ENCODE results near the gene RBP3.

RBP3 gene

DNA sequence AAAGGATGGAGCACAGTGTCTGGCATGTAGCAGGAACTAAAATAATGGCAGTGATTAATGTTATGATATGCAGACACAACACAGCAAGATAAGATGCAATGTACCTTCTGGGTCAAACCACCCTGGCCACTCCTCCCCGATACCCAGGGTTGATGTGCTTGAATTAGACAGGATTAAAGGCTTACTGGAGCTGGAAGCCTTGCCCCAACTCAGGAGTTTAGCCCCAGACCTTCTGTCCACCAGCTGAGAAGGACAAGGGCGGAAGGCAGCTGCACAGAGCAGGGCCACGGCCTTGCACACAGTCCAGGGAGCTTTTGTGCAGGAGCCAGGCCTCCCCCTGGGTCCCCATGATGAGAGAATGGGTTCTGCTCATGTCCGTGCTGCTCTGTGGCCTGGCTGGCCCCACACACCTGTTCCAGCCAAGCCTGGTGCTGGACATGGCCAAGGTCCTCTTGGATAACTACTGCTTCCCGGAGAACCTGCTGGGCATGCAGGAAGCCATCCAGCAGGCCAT lies at the start of gene RBP3:
RBP3 (plus strand) TSS at position 226 of the 514 bp plus-strand sequence; CDS start at position 348, 122 bp downstream.
- DNase-seq (ENCODE audit: low spot score) = no peak

- DNase-seq (ENCODE audit: low spot score) = no peak
These were observed 49.4 kb upstream of the RBP3 start for GRCh38 chr10:47298715-47299114.

- no peak for DNase-seq (ENCODE audit: low spot score)
These were observed 48.3 kb upstream of the RBP3 start, which contains the start of gene GDF10 for GRCh38 chr10:47299611-47300428. GDF10 (plus strand) TSS chr10:47300197; CDS start chr10:47300652, 455 bp downstream.

DNA sequence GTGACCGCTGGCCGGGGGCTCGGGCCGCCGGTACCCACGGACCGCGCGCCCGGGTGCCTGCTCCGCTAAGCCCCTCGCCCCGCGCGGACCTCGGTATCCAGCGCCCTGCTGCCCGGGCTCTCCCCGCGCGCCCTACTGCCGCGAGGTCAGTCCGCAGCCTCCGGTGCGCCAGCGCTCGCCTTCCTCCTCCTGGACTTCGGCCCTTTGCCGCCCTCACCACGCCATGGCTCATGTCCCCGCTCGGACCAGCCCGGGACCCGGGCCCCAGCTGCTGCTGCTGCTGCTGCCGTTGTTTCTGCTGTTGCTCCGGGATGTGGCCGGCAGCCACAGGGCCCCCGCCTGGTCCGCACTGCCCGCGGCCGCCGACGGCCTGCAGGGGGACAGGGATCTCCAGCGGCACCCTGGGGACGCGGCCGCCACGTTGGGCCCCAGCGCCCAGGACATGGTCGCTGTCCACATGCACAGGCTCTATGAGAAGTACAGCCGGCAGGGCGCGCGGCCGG lies 47.7 kb upstream of the RBP3 start:
- DNase-seq (ENCODE audit: low spot score) = no peak

DNA sequence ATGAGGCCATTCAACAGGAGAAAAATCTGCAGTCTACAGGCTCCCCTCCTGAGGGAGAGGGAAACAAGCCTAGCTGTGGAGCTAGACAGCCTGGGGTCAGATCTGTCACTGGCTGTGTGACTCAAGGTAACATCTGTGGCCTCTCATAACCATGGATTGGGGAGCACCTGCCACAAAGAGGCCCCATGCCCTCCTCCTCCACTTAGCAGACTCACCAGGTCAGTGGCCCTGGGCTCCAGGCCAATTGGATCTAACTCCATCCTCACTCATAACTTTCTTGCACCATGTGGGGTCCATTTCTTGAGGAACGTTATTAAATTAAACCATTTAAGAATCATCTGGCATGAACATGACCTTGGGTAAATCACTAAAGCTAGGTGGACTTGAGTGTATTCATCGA lies 46.3 kb upstream of the RBP3 start:
- no peak for DNase-seq (ENCODE audit: low spot score)

DNA sequence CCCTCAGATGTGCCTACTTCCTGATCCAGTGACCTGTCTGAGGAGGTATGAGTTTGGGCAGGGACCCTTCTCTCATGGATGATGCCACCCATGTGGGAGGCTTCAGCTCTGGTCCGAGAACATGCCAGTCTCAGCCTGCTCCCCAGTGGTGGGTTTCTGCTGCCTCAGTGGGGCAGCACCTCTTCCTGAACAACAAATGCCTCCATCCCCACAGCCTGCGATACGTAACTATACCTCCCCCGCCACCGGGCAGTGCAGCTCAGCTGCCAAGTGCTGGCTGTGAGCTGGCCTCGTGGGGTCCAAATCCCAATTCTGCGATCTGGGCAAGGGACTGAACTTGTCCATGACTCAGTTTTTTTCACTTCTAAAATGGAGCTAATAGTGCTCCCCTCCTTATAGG lies 45.1 kb upstream of the RBP3 start:
- no peak for DNase-seq (ENCODE audit: low spot score)

DNA sequence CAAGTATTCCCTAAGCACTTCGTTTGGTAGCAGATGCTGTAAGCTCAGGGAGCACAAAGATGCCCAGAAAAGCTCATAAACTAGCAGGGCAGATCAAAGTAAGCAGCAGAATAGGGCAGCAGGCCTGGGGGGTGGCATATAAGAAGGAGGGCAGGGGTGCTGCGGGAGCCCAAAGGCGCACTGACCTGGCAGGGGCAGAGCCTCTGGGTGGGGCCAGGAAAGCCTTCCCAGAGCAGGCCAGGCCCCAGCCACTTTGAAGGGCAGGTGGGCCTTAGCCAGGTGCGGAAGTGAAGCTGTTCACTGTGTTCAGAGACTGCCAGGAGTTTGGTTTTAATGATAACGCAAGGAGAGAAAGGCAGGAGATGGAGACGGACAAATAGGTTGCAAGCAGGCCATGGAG lies 44.3 kb upstream of the RBP3 start:
- DNase-seq (ENCODE audit: low spot score) = no peak

DNA sequence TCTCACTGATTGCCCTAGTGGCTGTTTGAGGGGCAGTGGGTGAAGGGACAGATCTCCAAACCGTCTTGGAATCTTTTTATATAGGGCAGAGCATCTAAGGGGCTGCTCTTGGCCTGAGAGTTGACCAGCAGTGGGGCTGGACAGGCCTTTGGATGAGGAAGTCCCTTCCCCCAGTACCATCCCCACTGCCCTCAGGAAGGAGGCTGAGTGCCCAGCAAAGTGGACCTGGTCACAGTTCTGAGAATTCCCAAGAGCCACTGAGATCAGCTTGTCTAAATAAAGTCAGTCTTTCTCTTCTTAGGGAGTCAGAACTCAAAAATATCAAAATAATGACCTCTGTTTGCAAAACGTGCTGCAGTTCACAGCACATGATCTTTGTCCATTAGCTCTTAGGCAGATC lies 42.6 kb upstream of the RBP3 start:
- DNase-seq (ENCODE audit: low spot score) = no peak

DNA sequence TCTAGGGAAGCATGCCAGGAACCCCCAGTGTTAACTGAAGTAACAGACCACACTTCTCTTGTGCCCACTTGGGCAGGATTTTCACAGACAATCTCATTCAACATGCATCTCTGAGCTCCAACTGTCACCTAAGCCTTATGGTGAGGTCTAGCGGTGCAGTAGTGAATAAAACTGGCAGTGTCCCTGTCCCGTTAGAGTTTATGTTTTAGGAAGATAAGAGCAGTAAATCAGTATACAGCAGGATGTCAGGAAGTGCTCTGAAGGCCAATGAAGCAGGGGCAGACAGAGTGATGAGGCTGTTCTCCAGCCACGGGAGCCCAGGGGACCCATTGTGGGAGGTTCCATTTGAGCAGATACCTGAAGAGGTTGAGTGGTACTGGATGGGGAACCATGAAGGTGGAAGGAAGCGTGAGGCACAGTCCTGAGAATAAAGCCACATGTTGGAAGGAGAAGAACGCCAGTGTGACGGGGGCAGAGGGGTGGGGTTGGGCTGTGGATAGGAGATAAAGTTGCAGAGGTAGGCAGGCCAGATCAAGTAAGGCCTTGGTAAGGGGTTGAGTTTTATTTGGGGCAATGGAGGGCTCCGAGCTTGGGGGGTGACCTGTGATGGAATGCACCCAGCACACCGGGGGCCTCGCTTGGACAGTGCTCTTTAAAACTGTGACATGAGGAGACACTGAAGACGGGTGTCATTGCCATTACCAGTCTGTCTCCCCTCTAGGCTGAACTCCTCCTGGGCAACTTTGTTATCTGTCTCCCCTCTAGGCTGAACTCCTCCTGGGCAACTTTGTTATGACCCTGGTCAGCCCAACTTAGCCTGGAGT lies 41.6 kb upstream of the RBP3 start:
- DNase-seq (ENCODE audit: low spot score) = no peak

- no peak for DNase-seq (ENCODE audit: low spot score)
These were observed 40.8 kb upstream of the RBP3 start for GRCh38 chr10:47307381-47307780.

DNA sequence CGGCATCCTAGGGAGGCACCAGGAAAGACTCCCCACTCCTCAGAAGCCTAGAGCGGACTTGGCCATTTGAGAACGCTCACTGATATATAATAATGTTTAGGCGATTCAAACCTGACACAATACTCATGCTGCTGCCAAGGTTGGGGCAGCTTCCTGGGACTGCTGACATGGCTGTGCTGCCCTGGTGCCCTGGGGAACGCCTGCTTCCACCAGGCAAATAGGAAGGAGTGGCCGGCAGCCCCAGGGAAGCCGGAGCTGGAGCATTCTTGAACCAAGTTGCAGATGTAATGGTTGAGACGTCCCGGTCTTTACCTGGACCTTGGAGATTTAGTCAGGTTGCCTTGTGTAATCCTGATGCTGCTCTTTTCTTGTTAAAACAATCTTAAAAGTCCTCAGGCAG lies 39.4 kb upstream of the RBP3 start:
- DNase-seq (ENCODE audit: low spot score) = no peak

DNA sequence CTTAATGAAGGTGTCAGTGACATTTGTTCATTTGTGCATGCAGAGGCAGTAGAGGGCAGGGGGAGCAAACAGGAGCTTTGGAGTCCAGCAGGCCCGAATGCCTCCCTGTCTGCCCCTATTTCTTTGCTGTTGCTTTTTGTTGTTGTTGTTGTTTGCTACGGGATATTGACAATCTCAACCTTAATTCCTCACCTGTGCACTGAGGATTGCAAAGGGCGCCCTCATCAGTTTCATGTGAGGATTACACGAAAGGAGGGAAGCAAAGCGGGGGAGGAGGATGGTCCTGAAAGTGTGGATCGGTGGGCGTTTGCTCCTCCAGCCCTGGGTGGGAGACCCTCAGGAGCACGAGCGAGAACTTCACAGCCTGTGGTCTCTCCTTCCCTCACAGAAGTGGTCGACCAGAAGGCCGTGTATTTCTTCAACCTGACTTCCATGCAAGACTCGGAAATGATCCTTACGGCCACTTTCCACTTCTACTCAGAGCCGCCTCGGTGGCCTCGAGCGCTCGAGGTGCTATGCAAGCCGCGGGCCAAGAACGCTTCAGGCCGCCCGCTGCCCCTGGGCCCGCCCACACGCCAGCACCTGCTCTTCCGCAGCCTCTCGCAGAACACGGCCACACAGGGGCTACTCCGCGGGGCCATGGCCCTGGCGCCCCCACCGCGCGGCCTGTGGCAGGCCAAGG lies 38.6 kb upstream of the RBP3 start:
- DNase-seq (ENCODE audit: low spot score) = no peak

DNA sequence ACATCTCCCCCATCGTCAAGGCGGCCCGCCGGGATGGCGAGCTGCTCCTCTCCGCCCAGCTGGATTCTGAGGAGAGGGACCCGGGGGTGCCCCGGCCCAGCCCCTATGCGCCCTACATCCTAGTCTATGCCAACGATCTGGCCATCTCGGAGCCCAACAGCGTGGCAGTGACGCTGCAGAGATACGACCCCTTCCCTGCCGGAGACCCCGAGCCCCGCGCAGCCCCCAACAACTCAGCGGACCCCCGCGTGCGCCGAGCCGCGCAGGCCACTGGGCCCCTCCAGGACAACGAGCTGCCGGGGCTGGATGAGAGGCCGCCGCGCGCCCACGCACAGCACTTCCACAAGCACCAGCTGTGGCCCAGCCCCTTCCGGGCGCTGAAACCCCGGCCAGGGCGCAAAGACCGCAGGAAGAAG lies 38.1 kb upstream of the RBP3 start:
- DNase-seq (ENCODE audit: low spot score) = no peak

GRCh38 chr10:47311193-47311931 lies 36.8 kb upstream of the RBP3 start:
- DNase-seq (ENCODE audit: low spot score) = no peak

DNA sequence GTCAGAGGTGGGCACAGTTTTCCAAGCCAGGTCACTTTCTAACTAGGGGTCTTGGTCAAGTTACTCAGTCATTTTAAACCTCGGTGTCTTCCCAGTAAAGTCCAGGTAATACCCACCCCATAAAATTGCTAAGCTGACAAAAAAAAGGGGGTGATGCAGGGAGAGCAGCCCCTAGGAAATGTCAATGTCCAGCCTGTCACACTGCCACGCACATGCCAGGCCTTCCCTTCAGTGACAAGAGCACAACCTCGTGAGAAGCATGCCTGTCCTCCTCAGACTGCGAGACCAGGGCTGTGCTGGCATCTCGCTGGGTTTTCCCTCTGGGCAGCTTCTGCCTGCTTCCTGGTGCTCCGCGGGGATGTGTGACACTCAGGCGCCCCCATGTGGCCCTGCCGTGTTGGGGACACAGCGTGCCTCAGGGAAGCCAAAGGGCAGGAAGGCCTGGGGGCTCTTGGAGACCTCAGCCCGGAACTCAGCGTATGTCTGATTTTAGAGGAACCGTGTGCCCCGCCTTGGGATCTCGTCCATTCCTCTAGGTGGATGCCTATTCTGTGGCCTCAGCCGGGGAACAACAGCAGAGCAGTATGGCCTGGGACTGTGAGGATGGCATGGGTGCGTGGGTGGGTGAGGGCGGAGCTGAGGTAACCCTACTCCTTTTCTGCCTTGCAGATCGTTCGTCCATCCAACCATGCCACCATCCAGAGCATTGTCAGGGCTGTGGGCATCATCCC lies 36.1 kb upstream of the RBP3 start:
- DNase-seq (ENCODE audit: low spot score) = peak; percentile 71

DNA sequence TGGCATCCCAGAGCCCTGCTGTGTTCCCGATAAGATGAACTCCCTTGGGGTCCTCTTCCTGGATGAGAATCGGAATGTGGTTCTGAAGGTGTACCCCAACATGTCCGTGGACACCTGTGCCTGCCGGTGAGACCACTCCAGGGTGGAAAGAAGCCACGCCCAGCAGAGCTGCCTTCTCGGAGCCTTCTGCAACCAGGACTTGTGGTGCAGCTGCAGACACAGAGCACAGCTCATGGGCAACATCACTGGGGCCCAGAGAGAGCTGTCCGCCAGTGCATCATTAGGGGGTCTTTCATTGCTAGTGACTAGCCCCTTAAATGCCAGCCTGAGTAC lies 35.5 kb upstream of the RBP3 start:
- no peak for DNase-seq (ENCODE audit: low spot score)

- no peak for DNase-seq (ENCODE audit: low spot score)
These were observed 33.7 kb upstream of the RBP3 start for GRCh38 chr10:47314416-47314970.

DNA sequence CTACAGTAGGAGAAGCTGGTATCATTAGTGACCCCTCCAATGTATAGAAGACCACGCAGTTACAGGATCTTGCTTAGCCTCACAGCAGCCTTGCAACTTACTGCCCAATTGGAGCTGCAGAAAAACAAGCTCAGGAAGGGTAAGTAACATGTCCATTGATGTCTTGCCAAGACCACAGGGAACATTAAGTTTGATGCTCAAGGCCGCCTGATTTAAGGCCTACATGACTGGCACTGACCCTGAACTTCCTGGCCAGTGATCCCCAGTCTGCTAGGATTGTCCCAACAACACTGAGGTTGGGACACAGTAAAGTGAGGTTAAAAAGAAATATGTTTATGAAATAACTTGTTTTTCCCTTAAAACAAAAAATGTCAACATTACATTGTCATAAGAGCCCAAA lies 32.7 kb upstream of the RBP3 start:
- DNase-seq (ENCODE audit: low spot score) = no peak

DNA sequence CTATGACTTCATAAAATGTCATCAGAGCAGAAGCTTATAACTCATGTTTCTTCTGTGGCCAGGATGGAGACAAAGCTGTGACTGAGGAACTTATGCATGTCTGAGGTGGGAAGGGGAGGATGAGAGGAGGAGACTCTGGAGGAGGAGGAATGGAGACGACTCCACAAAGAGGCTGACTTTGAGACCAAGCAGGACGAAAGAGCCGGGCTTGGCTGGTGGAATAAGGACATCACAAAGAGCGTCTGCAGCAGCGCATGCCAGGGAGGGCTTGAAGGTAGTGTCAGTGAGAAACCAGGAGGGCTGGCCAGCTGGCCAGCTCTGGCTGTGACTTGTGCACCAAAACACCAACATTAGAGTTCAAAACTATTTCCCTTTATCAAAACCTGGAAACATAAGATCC lies 32.0 kb upstream of the RBP3 start:
- no peak for DNase-seq (ENCODE audit: low spot score)

DNA sequence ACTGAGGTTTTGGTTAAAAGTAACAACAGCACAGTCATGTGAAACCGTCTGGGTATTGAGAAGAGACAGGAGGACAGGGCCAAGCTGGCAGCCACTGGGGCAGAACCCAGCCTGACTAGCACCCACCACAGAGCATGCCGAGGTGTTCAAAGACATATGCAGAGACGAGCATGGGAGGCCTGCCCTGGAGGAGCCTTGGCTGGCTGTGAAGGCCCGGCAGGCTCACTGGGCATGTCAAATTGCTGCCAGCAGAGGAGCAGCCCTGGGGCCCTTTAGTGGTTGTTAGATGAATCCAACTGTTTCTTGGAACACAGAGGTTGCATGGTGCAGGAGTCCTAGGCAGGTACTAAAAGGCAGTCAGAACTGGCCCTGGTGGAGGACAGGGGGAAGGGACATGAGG lies 30.9 kb upstream of the RBP3 start:
- DNase-seq (ENCODE audit: low spot score) = no peak

- no peak for DNase-seq (ENCODE audit: low spot score)
These were observed 29.5 kb upstream of the RBP3 start for GRCh38 chr10:47318706-47319105.

All from putamen (tissue), 1 donor.